NCI-H146 (cell line): ENCODE results near the gene PLEKHM2.
"Not testable (repeated sequence)": the region's sequence is repeated elsewhere in the genome, so short reads cannot be mapped to it uniquely, and the experiment has no call there.

Experiments
- DNase-seq: peaks from one replicate; lab custom pipeline; 2025; lab: John Stamatoyannopoulos, UW

The PLEKHM2 gene

GRCh38 chr1:15676688-15677661, 7.1 kb upstream of the PLEKHM2 start:
- no peak for DNase-seq

GRCh38 chr1:15678578-15678977, 5.5 kb upstream of the PLEKHM2 start:
- no peak for DNase-seq

GRCh38 chr1:15680131-15680530, 4.0 kb upstream of the PLEKHM2 start:
- DNase-seq, result no peak

- DNase-seq, result no peak
These were observed 3.4 kb upstream of the PLEKHM2 start for GRCh38 chr1:15680561-15681348.

DNA sequence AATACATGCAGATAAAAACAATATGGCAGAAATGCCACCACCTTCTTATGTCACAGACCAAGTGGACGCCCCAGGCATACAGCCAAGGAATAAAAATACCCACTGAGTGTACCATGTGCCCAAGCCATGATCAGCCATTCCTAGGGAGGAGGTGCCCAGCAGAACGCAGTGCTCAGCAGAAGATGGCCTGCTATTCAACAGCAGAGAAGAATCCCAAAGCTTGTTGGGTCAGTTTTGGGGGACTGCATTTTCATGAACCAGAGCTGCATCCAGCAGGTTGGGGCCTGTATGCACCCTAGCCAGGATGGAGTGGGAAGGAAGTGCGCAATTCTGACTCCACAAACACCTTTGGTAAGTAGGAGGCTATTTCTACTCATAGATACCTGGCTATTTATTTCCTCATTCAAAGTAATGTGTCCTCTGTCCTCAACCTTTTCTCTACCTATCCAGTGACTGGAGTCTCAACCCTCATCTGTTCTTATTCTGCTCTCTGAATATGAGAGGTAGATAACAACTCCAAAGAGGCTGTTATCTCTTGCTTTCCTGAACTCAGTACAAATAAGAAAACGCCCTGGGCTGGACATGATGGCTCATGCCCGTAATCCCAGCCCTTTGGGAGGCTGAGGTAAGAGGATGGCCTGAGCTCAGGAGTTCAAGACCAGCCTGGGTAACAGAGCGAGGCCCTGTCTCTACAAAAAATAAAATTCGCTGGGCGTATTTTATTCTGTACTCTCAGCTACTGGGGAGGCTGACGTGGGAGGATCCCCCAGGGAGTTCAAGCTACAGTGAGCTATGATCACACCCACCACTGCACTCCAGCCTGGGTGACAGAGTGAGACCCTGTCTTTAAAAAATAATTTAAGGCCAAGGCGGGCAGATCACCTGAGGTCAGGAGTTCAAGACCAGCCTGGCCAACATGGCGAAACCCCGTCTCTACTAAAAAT, 2.5 kb upstream of the PLEKHM2 start:
- no peak for DNase-seq

- no peak for DNase-seq
These were observed 1.2 kb upstream of the PLEKHM2 start for GRCh38 chr1:15682936-15683341.

DNA sequence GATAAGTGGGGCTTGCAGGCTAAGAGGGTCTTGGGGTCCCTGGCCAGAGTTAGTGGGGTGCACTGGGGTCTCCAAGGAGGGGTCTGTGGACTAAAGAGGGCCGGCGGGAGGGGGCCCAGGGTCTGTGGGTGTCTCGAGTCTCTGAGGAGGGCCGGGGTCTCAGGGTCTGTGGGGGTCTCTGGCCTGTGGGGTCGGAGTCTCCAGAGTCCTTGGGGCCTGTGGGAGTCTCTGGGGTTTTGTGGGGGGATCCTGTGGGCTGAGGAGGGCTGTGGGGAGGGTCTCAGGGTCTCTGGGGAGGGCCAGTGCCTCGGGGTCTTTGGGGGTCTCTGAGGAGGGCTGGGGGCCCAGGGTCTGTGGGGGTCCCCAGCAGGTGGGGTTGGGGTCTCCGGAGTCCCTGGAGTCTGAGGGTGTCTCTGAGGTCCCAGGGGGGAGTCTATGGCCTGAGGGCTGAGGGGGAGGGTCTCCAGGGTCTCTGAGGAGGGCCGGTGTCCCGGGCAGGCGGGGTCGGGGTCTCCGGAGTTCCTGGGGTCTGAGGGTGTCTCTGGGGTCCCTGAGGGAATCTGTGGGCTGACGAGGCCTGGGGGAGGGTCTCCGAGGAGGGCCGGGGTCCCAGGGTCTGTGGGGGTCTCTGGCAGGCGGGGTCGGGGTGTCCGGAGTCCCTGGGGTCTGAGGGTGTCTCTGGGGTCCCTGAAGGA, 628 bp upstream of the PLEKHM2 start:
- no peak for DNase-seq

DNA sequence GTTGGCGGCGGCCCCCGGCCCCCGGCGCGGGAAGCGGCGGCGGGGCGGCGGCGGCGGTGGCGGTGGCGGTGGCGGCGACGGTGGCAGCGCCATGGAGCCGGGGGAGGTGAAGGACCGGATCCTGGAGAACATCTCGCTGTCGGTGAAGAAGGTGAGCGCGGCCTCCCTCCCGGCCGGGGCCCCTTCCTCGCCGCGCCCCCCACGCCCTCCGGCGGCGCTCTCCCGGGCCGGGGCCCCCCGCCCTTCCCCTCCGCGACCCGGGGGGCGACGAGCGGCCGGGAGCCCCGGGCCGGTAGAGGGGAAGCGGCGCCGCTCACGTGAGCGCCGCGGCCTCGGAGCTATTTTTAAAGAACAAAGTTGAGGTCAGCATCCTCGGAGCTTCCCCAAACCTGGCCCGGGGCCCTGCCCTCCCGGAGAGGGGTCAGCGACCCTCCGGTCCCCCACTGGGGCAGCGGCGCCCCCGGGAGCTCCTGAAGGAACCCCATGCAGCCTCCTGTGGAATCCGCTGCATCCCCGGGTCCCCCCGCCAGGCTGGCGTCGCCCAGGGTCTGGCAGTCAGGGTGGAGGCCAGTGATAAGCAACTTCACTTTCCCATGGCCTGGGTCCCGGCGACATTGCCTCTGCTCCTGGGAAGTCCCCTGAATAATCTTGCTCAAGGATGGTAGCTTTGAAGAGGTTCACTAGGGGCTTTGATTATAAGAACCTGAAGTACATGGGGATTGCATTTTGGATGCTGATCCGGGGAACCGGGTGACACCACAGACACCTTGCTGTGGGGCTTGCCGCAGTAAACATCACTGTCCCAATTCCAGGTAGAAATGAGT, 560 bp downstream of the PLEKHM2 start:
- DNase-seq, result peak; percentile 22

GRCh38 chr1:15685820-15686219, 1.7 kb downstream of the PLEKHM2 start:
- DNase-seq, result no peak

DNA sequence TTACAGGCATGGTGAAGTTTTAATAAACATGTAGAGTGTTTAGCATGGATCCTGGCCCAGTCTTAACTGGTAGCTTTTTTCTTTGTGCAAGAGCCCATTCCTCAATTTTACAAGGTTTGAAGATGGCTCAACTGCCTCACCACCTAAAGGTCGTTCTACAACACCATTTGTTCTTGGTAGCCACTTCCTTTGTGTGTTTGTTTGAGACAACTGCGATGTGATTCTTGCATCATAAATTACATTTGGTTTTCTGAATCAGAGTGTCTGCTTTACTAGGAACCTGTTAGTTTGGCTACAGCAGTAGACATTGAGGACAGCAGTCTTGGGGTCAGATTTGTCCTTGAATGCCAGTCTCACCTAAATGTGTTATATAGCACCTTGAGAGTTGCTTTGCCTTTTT, 3.3 kb downstream of the PLEKHM2 start:
- no peak for DNase-seq

GRCh38 chr1:15690317-15690716, 6.2 kb downstream of the PLEKHM2 start:
- no peak for DNase-seq

DNA sequence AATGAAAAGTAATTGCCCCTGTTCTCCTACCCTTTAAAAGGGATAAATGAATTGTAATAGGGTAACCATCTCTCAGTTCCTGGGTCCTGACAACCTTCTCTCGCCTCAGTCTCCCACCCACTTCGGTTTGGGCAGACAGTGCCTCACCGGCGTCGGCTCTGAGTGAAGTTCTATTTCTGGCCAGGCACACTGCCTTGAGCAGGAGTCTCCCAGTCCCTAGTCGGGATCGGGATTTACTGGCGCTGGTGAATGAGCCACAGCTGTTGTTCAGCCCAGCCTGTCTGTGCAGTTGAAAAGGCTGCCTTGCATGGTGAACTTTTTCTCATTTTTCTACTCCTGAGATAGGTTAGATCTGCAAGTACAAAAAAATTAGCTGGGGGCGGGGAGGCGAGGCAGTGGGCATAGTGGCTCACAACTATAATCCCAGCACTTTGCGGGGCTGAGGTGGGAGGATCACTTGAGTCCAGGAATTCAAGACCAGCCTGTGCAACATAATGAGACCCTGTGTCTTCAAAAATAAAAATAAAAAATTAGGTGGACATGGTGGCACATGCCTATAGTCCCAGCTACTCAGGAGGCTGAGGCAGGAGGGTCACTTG, 7.4 kb downstream of the PLEKHM2 start:
- no peak for DNase-seq

- DNase-seq, result no peak
These were observed 8.1 kb downstream of the PLEKHM2 start for GRCh38 chr1:15692121-15692682.

GRCh38 chr1:15693371-15693770, 9.3 kb downstream of the PLEKHM2 start:
- DNase-seq, result no peak

- no peak for DNase-seq
These were observed 12.9 kb downstream of the PLEKHM2 start for GRCh38 chr1:15696956-15697521.

GRCh38 chr1:15698201-15698600, 14.1 kb downstream of the PLEKHM2 start:
- DNase-seq, result no peak

GRCh38 chr1:15699321-15699720, 15.2 kb downstream of the PLEKHM2 start:
- not testable (repeated sequence) for DNase-seq

DNA sequence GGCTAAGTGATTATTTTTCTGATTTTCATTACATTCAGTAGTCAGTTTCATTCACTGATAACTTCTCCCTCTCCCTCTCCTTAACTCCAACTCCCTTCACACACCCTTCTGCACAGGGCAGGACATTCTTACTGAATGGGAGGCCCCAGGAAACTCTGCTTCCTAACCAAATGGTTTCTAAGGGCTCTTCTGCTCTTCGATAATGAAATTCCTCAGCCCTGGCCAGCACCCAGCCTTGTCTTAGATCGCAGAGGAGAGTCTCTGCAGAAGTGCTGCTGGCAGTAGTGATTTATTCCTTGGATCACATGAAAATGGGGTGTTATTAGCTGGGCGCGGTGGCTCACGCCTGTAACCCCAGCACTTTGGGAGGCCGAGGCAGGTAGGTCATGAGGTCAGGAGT, 16.4 kb downstream of the PLEKHM2 start:
- no peak for DNase-seq

- DNase-seq, result no peak
These were observed 17.7 kb downstream of the PLEKHM2 start for GRCh38 chr1:15701784-15702183.
